ENCODE data around the gene HASPIN.

The HASPIN gene

GRCh38 chr17:3718201-3718600 lies 5.5 kb upstream of the HASPIN start:
- TF ChIP-seq MAX (IDR thresholded peaks at IDR 0.05; ENCODE audit: low read depth, low read length): no peak
- TF ChIP-seq, protein P1, sequence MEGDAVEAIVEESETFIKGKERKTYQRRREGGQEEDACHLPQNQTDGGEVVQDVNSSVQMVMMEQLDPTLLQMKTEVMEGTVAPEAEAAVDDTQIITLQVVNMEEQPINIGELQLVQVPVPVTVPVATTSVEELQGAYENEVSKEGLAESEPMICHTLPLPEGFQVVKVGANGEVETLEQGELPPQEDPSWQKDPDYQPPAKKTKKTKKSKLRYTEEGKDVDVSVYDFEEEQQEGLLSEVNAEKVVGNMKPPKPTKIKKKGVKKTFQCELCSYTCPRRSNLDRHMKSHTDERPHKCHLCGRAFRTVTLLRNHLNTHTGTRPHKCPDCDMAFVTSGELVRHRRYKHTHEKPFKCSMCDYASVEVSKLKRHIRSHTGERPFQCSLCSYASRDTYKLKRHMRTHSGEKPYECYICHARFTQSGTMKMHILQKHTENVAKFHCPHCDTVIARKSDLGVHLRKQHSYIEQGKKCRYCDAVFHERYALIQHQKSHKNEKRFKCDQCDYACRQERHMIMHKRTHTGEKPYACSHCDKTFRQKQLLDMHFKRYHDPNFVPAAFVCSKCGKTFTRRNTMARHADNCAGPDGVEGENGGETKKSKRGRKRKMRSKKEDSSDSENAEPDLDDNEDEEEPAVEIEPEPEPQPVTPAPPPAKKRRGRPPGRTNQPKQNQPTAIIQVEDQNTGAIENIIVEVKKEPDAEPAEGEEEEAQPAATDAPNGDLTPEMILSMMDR (IDR thresholded peaks at IDR 0.05; ENCODE audit: low read depth, low read length): no peak
- TF ChIP-seq POLR2A (IDR thresholded peaks at IDR 0.05; ENCODE audit: extremely low read depth, insufficient read length): no peak
- no peak for TF ChIP-seq MYC (IDR thresholded peaks at IDR 0.05; ENCODE audit: low read depth, low read length)
- no peak for DNase-seq (ENCODE audit: low read depth)
- H3K4me3 ChIP-seq (ENCODE audit: low read depth, low read length): no peak overlapping the region

- H3K4me3 ChIP-seq (ENCODE audit: low read depth, low read length): no peak overlapping the region
- DNase-seq (ENCODE audit: low read depth): no peak
- TF ChIP-seq, protein P1 (IDR thresholded peaks at IDR 0.05; ENCODE audit: low read depth, low read length): no peak
- TF ChIP-seq POLR2A (IDR thresholded peaks at IDR 0.05; ENCODE audit: extremely low read depth, insufficient read length) (no peak), MAX (IDR thresholded peaks at IDR 0.05; ENCODE audit: low read depth, low read length) (no peak), MYC (IDR thresholded peaks at IDR 0.05; ENCODE audit: low read depth, low read length) (no peak)
Measured at GRCh38 chr17:3719265-3719664, 4.4 kb upstream of the HASPIN start.

- DNase-seq (ENCODE audit: low read depth): no peak
- TF ChIP-seq MYC (IDR thresholded peaks at IDR 0.05; ENCODE audit: low read depth, low read length): no peak
- no peak for TF ChIP-seq POLR2A (IDR thresholded peaks at IDR 0.05; ENCODE audit: extremely low read depth, insufficient read length)
- TF ChIP-seq MAX (IDR thresholded peaks at IDR 0.05; ENCODE audit: low read depth, low read length): no peak
- TF ChIP-seq, protein P1 (IDR thresholded peaks at IDR 0.05; ENCODE audit: low read depth, low read length): no peak
- peak overlapping the region; percentile 91 for H3K4me3 ChIP-seq (ENCODE audit: low read depth, low read length)
Measured at GRCh38 chr17:3722716-3723115, 987 bp upstream of the HASPIN start.

GRCh38 chr17:3723188-3723555 lies 531 bp upstream of the HASPIN start:
- peak overlapping the region; percentile 91 for H3K4me3 ChIP-seq (ENCODE audit: low read depth, low read length)
- no peak for DNase-seq (ENCODE audit: low read depth)
- TF ChIP-seq MAX (IDR thresholded peaks at IDR 0.05; ENCODE audit: low read depth, low read length) (no peak), MYC (IDR thresholded peaks at IDR 0.05; ENCODE audit: low read depth, low read length) (no peak), POLR2A (IDR thresholded peaks at IDR 0.05; ENCODE audit: extremely low read depth, insufficient read length) (no peak)
- TF ChIP-seq, protein P1 (IDR thresholded peaks at IDR 0.05; ENCODE audit: low read depth, low read length): no peak

DNA sequence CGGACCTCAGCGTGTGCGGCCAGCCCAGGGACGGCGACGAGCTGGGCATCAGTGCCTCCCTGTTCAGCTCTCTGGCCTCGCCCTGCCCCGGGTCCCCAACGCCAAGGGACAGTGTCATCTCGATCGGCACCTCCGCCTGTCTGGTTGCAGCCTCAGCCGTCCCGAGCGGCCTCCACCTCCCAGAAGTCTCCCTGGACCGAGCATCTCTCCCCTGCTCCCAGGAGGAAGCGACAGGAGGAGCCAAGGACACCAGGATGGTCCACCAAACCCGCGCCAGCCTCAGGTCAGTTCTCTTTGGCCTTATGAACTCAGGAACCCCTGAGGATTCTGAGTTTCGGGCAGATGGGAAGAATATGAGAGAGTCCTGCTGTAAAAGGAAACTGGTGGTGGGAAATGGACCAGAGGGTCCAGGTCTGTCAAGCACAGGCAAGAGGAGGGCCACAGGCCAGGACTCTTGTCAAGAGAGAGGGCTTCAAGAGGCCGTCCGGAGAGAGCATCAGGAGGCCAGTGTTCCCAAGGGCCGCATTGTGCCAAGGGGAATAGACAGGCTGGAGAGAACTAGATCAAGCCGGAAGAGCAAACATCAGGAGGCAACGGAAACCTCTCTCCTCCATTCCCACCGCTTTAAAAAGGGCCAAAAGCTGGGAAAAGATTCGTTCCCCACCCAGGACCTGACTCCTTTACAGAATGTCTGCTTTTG lies 825 bp downstream of the HASPIN start:
- H3K4me3 ChIP-seq (ENCODE audit: low read depth, low read length): peak overlapping the region; percentile 91
- TF ChIP-seq, protein P1 (IDR thresholded peaks at IDR 0.05; ENCODE audit: low read depth, low read length): no peak
- no peak for TF ChIP-seq MYC (IDR thresholded peaks at IDR 0.05; ENCODE audit: low read depth, low read length)
- no peak for TF ChIP-seq POLR2A (IDR thresholded peaks at IDR 0.05; ENCODE audit: extremely low read depth, insufficient read length)
- no peak for TF ChIP-seq MAX (IDR thresholded peaks at IDR 0.05; ENCODE audit: low read depth, low read length)
- no peak for DNase-seq (ENCODE audit: low read depth)

Data from NB4 (cell line).